ENCODE results near the gene MYH9. TPM values are rescaled to one million over a fixed set of nuclear protein-coding genes. Genes with fewer than 3 reads are reported as not detected.

Gene MYH9
- total RNA-seq, 2 experiments from 2014 or later, result 112 to 223 TPM

DNA sequence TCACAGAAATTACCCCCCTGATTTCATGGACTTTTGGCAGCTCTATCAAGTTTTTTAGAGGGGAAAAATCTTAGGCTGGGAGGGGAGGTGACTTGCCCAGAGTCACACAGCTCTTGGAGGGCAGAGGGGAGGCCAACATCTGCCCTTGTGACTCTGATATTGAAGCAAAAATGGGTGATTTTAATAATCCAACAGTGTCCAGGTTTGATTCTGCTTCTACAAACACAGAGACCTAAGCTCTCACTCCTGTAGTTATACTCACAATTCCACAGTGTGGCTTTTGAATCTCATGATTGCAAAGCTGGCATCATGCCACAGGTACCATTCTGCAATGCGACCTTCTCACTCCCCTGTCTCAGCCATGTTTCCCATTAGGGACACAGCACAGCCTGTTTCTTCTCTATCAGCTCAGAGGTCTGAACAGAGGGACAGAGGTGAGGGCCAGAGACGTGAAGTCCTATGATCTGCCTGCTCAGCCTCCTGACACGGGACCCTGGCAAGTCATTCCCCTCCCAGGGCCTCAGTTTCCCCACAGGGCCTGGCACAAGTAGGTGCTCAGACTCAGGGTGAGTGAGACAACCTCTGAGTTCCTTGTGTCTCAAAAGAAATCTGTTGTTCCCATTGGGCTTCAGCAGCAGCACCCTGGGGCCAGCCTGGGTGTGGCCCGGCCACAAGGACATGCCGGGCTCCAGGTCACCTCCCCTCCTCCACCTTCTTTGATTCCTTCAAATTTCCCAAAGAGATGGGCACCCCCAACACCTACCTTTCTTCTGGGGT lies 149.2 kb downstream of the MYH9 start:
- H3K79me2 ChIP-seq (ENCODE audit: insufficient read depth, low read depth, low read length), result no peaks in the 10 kb centered on the region
- peak overlapping the region; percentile 23 for H3K27ac ChIP-seq (ENCODE audit: low read depth, low read length, poor library complexity, severe bottlenecking)
- no peaks in the 10 kb centered on the region for H4K20me1 ChIP-seq (ENCODE audit: insufficient read depth, low read length)
- H3K4me2 ChIP-seq (ENCODE audit: low read length), result peak overlapping the region; percentile 79
- H3K9me2 ChIP-seq (ENCODE audit: insufficient read depth, low read length), result no peaks in the 10 kb centered on the region
- peak overlapping the region; percentile 62 for H2AFZ ChIP-seq (ENCODE audit: low read length)
- H3K9me3 ChIP-seq (ENCODE audit: low read length), result no peaks in the 10 kb centered on the region
- peak; percentile 4 for DNase-seq (ENCODE audit: low spot score)
- ChIA-PET POLR2A (interaction anchor here (0.6 to 1.1 kb wide), 5 partner anchors 10 to 291 kb away, joined by 3 to 5 read pairs (median 3); partner anchors contain the start of gene APOL1), CTCF (ENCODE audit: unreplicated experiment) (interaction anchor here (0.8 to 1.5 kb wide), 2 partner anchors 78 to 232 kb away, joined by 3 to 4 read pairs; partner anchors contain the start of gene APOL3)
- H3K4me3 ChIP-seq (ENCODE audit: low read depth, low read length, poor library complexity, severe bottlenecking), result peak overlapping the region; percentile 76
- no TSS peak for BruUV-seq (replicated peaks)
- intact Hi-C loops (cut with micrococcal nuclease; ENCODE audit: unreplicated experiment), result loop anchor here (5.0 kb wide), 1 partner anchor 76 kb away; the partner anchor contains the start of gene APOL3
- H3K36me3 ChIP-seq (ENCODE audit: insufficient read depth, low read length), result peaks cover 16% of the 10 kb centered on the region; the same call in 1 of the 2 replicates
- H3K4me1 ChIP-seq (ENCODE audit: insufficient read depth, low read length, poor library complexity, severe bottlenecking), result peaks cover 21% of the 10 kb centered on the region
- TF ChIP-seq EZH2phosphoT487 (IDR thresholded peaks at IDR 0.05; ENCODE audit: borderline replicate concordance, low read depth, low read length), result no peak
- TF ChIP-seq, protein P1, sequence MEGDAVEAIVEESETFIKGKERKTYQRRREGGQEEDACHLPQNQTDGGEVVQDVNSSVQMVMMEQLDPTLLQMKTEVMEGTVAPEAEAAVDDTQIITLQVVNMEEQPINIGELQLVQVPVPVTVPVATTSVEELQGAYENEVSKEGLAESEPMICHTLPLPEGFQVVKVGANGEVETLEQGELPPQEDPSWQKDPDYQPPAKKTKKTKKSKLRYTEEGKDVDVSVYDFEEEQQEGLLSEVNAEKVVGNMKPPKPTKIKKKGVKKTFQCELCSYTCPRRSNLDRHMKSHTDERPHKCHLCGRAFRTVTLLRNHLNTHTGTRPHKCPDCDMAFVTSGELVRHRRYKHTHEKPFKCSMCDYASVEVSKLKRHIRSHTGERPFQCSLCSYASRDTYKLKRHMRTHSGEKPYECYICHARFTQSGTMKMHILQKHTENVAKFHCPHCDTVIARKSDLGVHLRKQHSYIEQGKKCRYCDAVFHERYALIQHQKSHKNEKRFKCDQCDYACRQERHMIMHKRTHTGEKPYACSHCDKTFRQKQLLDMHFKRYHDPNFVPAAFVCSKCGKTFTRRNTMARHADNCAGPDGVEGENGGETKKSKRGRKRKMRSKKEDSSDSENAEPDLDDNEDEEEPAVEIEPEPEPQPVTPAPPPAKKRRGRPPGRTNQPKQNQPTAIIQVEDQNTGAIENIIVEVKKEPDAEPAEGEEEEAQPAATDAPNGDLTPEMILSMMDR (conservative IDR thresholded peaks at IDR 0.05; ENCODE audit: low read length), result no peak

DNA sequence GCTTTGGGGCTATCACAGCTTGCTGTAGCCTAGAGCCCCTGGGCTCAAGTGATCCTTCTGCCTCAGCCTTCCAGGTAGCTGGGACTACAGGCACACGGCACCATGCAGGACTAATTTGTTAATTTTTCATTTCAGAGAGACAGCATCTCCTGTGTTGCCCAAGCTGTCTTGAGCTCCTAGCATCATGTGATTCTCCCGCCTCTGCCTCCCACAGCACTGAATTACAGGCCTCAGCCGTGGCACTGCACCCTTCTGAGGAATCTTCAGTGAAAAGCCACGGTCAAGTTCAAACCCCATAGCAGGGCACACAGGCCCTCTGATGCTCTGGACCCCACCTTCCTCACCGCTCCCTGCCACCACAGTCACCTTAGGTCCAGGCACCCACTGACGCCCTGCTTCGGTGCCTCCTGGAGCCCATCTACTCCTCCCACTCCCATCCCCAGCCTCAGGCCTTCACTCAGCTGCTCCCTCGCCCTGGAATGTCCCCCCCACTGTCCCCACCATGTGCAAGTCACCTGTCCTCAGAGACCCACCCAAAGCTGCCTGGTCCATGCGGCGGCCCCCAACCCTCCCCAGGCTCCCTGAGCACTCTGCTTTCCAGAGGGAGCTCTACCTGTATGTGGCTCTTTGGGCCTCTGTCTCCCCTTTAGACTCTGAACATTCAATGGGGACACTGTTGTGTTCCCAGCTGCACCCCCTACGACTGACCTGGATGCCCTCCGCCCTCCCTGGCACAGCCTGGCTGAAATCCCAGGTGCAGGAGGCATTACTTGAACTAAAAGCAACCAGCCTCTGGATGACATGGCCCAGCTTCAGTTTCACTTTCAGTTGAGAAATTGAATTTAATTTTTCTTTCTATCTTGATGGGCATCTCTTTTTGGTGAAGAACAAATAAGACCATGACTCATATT lies 150.1 kb downstream of the MYH9 start:
- Histone ChIP-seq H3K36me3 (ENCODE audit: insufficient read depth, low read length) (peaks cover 16% of the 10 kb centered on the region; the same call in 1 of the 2 replicates), H3K27ac (ENCODE audit: low read depth, low read length, poor library complexity, severe bottlenecking) (no peak overlapping the region), H4K20me1 (ENCODE audit: insufficient read depth, low read length) (no peaks in the 10 kb centered on the region), H2AFZ (ENCODE audit: low read length) (no peak overlapping the region), H3K79me2 (ENCODE audit: insufficient read depth, low read depth, low read length) (no peaks in the 10 kb centered on the region), H3K4me3 (ENCODE audit: low read depth, low read length, poor library complexity, severe bottlenecking) (peak overlapping the region; percentile 76), H3K9me3 (ENCODE audit: low read length) (no peaks in the 10 kb centered on the region), H3K9me2 (ENCODE audit: insufficient read depth, low read length) (no peaks in the 10 kb centered on the region), H3K4me2 (ENCODE audit: low read length) (peak overlapping the region; percentile 79), H3K4me1 (ENCODE audit: insufficient read depth, low read length, poor library complexity, severe bottlenecking) (peaks cover 21% of the 10 kb centered on the region)
- ChIA-PET CTCF (ENCODE audit: unreplicated experiment) (no interaction called here), POLR2A (interaction anchor here (0.5 to 1.1 kb wide), 3 partner anchors 10 to 20 kb away, joined by 3 to 5 read pairs (median 3); partner anchors contain the start of gene APOL1)
- TF ChIP-seq, protein P1 (conservative IDR thresholded peaks at IDR 0.05; ENCODE audit: low read length), result no peak
- TF ChIP-seq EZH2phosphoT487 (IDR thresholded peaks at IDR 0.05; ENCODE audit: borderline replicate concordance, low read depth, low read length), result no peak
- no TSS peak for BruUV-seq (replicated peaks)
- DNase-seq (ENCODE audit: low spot score), result peak; percentile 24
- intact Hi-C loops (cut with micrococcal nuclease; ENCODE audit: unreplicated experiment), result loop anchor here (5.0 kb wide), 1 partner anchor 75 kb away; the partner anchor contains the start of gene APOL3
